ENCODE results near the gene SCYGR5.
"Not testable (repeated sequence)": the region's sequence is repeated elsewhere in the genome, so short reads cannot be mapped to it uniquely, and the experiment has no call there.

SCYGR5 gene, protein sequence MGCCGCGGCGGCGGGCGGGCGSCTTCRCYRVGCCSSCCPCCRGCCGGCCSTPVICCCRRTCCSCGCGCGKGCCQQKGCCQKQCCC

DNA sequence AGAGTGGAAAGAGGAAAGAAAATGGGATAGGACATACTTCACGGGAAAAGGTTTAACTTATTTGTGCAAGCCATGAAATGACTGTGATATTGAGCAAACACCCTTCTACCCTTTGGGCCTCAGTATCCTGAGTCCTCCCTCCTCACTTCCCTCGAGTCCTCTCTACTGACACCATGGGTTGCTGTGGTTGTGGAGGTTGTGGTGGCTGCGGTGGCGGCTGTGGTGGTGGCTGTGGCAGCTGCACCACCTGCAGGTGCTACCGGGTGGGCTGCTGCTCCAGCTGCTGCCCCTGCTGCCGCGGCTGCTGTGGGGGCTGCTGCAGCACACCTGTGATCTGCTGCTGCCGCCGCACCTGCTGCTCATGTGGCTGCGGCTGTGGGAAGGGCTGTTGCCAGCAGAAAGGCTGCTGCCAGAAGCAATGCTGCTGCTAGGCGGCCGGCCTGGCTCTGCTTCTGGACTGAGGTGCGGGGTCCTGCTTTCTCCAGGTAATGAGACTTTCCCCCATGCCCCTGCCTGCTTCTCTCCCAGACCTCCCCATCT is at the start of gene SCYGR5:
TSS of gene SCYGR5 (plus strand) at position 174 of the 540 bp plus-strand sequence. CDS start at position 174, 0 bp downstream.
- DNase-seq, result not testable (repeated sequence)

DNA sequence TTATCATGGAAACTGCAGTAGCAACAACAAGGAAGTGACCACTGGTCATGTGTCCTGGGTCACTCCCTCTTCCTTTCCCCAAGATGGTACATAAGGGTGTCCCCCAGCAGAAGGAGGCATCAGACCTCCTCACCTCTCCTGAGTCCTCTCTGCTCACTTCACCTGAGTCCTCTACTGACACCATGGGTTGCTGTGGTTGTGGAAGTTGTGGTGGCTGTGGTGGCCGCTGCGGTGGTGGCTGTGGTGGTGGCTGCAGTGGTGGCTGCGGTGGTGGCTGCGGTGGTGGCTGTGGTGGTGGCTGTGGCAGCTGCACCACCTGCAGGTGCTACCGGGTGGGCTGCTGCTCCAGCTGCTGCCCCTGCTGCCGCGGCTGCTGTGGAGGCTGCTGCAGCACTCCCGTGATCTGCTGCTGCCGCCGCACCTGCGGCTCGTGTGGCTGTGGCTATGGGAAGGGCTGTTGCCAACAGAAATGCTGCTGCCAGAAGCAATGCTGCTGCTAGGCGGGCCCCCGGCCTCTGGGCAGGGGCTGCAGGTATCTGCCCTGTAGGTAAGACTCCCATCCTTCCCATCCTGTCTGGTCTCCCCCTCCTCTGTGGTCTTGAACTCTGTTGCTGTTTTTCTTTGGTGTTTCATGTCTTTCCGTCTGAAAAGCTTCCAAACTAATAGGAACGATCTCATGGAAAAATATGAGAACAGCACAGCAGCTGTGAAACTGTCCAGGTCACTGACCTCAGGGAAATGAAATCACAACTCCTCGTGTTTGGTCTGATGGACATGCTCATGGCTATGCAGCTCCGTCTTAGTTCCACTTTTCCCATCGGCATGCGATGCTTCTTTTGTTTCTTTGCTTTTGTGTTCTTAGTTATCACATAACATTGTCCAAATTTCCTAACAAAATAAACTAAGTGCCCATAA is 49.0 kb upstream of the SCYGR5 start, which contains the start of gene SCYGR4:
TSS of gene SCYGR4 (plus strand) at position 183 of the 915 bp plus-strand sequence. CDS start at position 183, 0 bp downstream.
- no peak for DNase-seq

DNA sequence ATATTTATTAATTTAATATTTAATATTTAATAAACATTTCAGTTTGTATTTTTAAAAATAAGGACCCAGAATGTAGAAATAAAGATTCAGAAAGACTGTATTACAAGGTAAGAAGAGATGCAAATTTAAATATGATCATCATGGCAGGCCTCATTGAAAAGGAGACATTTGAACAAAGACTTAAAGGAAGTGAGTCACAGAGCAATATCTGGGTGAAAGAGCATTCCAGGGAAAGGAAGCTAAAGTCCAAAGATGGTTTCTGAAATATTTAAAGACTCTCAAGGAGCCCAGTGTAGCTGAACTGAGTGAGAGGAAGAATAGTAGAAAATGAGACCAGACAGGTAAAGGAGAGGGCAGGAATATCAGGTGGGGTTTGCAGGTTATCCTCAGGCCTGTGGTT is 43.4 kb upstream of the SCYGR5 start:
- DNase-seq, result no peak

DNA sequence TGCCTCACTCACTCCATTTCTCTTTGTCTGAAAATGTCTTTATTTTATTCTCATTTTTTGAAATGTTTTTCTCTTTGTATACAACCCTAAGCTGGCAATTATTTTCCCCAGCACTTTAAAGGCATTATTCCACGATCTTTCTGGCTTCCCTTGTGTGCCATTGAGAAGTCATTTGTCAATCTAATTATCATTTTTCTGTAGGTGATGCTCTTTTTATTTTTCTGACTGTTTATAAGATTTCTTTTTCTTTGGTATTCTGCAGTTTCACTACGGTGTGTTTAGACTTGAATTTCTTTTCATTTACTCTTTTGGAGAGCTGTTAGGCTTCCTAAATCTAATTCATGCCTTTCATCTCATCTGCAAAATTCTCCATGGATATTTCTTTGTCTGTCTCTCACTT is 41.2 kb upstream of the SCYGR5 start:
- DNase-seq, result no peak

DNA sequence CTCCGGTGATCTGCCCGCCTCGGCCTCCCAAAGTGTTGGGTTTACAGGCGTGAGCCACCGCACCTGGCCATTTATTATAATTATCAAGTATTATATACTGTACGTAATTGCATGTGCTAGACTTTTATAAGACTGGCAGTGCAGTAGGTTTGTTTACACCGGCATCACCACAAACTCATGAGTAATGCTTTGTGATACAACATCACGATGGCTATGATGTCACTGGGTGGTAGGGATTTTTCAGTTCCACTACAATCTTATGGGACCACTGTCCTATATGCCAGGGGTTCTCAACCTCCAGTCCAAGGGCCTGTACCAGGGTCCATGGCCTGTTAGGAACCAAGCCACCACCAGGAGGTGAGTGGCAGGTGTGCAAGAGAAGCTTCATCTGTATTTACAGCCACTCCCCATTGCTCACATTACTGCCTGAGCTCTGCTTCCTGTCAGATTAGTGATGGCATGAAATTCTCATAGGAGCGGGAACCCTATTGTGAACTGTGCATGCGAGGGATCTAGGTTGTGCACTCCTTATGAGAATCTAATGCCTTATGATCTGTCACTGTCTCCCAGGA is 39.9 kb upstream of the SCYGR5 start:
- DNase-seq, result no peak

DNA sequence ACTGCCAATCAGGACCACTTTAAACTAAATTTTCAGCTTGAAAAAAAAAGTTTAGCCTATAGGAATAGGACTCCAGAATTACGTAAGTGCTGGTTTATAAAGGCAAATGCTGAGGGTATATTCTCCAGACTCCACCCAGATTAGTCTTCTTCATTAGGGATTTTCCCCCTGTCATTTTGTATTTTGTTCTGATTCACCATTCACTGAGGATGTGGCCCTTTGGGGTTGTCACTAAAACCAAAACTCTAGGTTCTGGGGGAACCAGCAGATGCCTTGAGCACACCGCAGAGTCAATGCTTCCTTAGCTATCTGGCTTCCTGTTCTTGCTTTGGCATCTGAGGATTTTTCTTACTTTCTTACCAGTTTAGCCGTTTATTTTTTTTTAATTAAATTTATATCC is 38.8 kb upstream of the SCYGR5 start:
- DNase-seq, result no peak

DNA sequence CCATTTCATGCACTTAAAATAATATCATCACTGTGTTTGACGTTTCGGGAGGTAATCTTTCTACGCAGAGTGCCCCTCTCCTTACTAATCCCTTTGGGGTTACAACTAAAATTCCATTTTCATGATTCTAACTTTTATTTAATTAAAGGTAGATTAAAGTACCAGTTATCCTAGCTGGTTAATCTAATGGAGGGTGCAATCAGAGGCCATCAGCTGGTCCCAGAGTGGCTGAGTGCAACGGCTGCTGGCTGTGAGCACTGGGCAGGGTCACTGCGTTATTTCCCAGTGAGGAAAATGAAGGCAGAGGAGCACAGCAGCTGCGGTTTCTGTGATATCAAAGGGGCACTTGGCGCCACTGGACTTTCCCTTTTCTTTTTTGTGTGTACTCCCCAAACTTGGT is 37.2 kb upstream of the SCYGR5 start:
- no peak for DNase-seq

DNA sequence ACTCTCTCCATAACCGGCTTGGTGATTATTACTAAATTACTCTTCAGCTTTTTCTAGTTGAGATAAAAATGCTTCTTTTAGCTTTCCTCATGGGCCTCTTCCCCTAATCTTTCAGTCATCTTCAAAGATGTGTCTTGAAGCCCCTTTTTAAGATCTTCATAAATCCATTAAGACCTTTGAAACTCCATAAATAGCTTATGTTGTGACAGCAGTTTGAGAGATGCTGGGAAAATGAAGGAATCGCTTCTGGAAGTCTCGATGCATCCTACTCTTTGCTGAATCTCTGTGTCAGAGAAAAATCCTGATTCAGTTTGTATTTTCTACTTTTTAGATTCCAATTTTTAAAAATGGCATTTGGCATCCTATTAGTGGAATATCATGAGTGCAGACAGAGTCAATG is 36.3 kb upstream of the SCYGR5 start:
- DNase-seq, result no peak

DNA sequence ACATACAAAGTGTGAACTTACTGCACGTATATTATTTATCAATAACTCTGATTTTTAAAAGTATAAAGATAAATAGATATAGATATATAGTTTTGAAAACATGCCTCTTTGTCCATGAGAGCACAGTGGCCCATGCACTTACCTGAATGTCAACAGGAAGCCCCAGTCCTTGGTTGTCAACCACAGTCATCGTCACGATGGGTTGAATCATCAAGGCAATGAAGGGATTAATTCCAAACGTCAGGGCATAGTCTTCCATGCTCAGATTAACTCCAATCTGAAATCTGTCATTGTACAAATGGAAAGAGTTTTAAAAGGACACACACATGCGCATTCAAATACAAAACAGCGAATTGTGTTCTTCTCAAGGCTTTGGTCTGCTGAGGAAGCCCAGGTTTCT is 33.8 kb upstream of the SCYGR5 start:
- no peak for DNase-seq

DNA sequence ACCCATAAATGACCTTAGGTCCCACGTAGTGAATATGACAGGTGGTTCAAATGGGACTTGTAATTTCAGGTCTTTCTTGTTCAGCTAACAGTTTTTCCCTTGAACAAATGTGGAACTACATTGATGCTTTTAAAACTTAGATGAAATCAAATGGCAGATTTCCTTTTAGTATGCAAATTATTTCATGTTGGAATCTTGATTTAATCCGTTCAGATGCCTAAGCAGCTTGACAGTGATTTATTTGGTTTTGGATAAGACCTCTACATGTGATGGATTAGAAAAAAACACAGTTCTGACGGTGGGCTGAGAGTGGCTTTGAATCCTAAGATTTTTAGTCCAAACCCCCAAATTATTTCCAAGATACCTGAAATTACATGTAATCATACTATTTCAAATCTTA is 32.4 kb upstream of the SCYGR5 start:
- no peak for DNase-seq

DNA sequence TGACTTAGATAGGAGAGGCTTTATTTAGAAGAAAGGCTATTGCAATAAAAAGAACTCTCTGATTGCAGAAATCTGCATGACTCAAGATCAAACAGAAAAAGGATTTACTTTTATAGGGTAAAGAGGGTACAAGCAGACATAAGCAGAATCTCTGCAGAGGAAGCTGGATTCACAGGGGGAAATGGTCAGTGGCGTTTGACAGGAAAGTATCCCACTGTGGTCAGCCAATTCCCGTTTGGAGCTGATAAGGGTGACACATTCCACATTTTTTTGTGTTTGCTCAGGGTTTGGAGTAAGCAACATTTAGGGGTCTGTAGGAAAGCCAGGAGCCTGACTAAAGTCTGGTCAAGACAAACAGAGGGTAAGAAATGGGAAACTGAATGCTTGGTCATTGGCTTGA is 23.9 kb upstream of the SCYGR5 start:
- no peak for DNase-seq

DNA sequence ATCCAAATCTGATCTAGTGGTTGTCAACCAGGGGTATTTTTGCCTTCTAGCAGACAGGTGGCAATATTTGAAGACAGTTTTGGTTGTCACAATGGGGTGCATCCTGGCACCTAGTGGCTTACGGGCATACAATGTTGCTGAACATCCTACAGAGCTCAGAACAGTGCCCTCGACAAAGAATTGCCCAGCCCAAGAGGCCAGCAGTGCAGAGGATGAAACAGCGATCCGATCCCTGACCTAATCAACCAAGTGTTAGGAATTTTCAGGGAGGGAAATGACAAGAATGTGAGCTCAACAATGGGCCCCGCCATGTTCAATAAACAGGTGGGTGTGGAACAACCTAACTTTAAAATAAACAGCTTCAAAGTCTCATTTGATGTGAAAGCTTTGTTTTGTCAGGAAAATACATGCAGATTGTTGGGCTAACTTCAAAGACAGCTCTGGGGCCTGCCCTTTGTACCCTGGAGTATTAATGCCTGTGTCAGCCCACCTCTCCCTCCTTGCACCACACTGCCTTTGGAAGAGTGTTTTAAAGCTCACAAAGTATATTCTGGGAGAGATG is 22.5 kb upstream of the SCYGR5 start:
- DNase-seq, result no peak

DNA sequence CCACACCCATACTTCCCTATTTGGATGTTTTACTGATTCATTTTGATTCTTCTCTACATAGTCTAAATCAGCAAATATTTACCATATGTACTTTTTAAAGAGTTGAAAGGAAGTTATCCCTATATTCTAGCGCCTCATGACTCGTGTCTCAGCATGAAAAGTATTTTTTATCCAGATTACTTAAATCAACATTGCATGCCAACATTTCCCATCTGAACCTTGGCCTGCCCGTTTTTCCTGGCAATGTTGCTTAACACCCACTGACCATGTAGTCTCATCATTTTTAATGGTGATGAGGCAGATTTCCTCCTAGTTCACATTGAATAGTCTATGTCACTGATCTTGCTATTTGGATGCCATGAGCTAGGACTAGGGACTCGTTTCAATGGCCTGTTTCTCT is 13.2 kb upstream of the SCYGR5 start:
- no peak for DNase-seq

DNA sequence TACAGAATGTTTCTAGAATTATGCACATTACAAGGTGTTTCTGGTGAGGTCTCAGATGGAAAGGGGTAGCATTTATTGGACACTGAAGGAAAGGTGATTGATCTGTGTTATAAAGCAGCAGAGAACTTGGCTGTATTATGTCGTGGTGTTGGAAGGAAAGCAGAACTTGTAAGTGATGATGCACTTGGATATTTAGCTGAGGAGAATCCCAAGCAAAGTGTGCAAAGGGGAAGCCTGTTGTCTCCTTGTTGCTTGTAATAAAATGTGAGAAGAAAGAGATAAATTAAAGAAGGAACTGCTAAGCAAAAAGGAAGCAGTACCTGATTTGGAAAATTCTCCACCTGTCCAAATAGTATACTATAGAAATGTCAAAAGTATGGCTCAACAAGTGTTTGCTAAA is 12.2 kb upstream of the SCYGR5 start:
- no peak for DNase-seq

DNA sequence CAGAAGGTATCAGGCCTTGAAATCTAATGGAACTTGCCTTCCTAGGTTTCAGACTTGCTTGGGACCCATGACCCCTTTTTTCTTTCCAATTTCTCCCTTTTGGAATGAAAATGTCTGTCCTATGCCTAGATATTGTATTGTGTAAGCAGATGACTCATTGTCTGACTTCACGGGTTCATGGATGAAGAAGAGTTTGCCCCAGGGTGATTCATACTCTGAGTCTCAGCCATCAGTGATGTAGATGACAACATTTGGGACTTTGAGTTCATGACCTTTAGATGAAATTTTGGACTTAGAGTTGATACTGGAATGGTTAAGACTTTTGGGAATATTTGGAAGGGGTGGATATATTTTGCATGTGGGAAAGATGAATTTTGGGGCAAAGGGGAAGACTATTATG is 11.2 kb upstream of the SCYGR5 start:
- no peak for DNase-seq

DNA sequence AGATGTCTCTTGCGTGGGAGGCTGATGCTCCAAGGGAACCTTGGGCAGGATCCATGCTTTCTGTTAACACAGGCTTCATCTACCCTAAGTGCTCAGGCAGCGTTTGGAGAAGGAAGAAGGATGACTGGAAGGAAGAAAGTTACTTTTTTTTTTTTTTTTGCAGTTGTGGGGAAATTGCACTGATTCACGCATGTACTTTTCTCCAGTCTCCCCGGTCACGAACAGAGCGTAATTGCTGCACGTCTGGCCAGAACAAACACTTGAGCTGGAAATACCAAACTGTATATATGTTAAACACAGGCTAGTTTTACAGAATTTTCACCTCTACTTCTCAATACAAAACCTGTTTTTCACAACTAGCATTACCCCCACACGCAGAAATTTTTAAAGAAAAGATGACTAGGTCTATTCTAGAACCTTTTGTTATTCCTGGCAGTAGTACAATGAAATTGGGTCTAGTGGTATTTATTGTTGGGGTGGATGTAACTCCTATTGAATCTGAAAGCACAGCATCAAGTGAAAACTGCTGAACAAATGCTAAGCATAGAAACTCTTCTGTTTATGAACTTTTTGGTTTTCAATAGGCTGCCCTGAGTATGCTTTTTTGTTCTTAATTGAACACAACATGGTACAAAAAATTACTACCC is 9.3 kb upstream of the SCYGR5 start:
- no peak for DNase-seq

DNA sequence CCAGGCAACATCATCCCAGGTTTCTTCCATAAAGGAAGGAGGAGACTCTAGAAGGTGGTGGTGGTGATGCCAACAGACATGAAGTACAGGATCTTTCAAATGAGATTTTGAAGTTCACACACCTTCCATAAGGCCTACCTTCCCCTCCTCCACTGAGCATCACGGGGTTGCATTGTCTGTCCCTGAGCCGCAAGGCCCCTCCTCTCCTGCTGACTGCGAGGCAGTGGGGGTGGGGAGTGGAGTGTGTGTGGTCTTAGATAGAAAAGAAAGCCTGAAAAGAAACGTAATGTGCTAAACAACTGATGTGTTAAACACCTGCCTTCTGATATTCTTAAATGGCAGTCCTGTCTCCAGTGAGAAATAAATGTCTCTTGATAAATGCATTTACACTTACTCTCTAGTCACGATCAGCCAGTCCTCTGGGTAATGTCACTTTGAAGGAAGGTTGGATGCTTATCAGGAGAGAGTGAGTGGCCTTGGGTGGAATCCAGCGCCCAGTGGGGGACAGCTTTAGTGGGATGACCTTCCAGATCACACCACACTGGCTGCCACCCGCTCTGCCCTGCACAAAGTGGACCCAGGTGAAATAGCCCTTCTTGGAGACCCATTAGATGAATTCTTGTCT is 5.5 kb upstream of the SCYGR5 start:
- DNase-seq, result no peak

DNA sequence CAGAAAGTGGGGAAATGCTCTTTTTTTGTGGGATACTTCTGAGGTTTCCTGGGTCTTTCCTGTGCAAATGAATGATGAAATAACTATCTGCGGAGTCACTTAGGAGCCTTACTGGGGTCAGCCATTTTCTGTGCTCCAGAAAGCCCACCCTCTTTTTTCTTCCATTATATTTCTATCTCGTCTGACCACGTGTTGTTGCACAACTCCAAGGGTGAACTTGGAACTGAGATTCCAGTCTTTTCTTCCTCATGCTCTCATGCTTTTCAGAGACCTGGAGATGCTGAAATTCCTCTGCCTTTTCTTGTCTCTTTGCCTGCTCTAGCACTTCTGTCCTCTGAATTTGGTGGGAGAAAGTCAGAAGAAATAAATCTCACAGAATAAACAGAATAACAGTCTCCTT is 4.8 kb upstream of the SCYGR5 start:
- no peak for DNase-seq

DNA sequence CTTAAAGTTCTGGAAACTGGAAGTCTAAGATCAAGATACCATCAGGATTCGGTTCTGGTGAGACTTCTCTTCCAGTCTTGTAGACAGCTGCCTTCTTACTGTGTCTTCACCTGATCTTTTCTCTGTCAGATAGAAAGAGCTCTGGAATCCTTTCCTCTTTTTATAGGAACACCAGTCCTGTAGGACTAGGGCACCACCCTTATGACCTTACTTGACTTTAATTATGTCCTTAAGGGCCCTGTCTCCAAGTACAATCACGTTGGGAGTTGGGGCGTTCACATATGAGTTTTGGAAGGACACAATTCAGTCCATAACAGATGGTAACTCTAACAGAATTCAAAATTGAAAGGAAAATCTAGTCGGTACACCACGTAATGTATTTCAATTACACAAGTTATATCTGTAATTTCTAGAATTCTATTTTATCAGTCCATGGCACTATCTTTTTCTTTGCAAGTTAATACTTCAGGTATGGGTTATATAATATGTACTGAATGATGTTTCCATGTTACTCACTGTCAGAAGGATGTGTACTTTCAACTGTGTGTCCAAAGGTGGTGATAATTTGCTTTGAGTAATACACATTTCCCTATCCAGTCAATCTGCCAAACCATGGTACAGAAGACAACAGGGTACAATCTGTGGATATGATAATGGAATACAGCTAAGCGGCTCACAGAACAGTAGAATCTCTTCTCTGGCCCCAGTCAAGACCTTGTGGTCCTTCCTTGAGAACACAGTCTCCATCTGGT is 1.2 kb upstream of the SCYGR5 start:
- no peak for DNase-seq

DNA sequence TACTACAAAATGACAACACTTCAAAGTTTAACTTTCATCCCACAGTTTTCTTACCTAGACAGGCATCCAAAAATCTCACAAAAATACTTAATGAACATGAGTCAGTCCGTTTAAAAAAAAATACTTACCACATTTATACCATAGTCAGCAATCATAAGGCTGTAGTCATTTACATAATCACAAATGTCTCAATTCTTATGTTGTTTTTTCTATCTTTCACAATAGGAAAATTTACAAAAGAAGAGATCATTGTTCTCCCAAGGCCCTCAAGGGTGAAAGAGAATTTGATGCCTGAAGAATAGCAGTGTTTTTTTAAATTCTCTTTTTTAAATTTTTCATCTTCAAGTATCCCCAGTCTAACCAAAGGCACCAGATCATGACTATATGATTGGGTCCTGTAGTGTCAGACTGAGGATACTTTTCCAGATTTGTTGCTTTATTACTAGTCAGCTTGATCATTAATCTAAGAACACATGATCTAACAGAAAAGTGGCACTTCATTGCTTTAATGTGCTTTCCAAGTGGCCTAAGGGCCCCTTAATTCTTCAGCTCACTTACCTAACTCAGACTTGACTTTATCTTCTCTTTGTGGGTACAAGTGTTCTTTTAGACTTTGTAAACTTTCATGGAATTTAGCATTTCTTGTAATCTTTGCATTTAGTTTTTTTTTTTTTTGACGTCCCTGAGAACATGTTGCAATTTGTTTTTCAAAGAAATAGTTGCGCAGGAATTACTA is 4.7 kb downstream of the SCYGR5 start:
- no peak for DNase-seq

DNA sequence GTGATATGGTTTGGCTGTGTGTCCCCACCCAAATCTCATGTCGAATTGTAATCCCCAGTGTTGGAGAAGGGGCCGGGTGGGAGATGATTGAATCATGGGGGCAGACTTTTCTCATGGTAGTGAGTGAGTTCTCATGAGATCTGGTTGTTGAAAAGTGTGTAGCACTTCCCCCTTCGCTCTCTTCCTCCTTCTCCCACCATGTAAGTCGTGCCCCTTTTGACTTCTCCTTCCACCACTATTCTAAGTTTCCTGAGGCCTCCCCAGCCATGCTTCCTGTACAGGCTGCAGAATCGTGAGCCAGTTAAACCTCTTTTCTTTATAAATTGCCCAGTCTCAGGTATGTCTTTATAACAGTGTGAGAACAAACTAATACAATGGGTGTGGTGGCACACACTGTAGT is 7.0 kb downstream of the SCYGR5 start:
- not testable (repeated sequence) for DNase-seq
